ENCODE results near the gene ARHGAP26. TPM values are rescaled to one million over a fixed set of nuclear protein-coding genes. Genes with fewer than 3 reads are reported as not detected.

Gene ARHGAP26
- total RNA-seq, 1 donor from 2014 or later, result 20.0 TPM

- no peak overlapping the region for H3K27ac Mint-ChIP-seq
Observed at GRCh38 chr5:142811866-142812557, 41.8 kb downstream of the ARHGAP26 start.

GRCh38 chr5:142813220-142813619 is 43.0 kb downstream of the ARHGAP26 start:
- H3K27me3 Mint-ChIP-seq (ENCODE audit: insufficient read depth), result no peaks in the 10 kb centered on the region
- intact Hi-C loops (cut with micrococcal nuclease), result no loop called here
- H3K4me3 Mint-ChIP-seq, result no peak overlapping the region
- peaks cover 53% of the 10 kb centered on the region for H3K4me1 Mint-ChIP-seq (ENCODE audit: low read depth)
- no peak overlapping the region for H3K27ac Mint-ChIP-seq
- H3K9me3 Mint-ChIP-seq, result no peaks in the 10 kb centered on the region
- peaks cover 9% of the 10 kb centered on the region for H3K36me3 Mint-ChIP-seq (ENCODE audit: low read depth)
- DNase-seq (ENCODE audit: low spot score), result no peak

More at GRCh38 chr5:142811866-142812557, 41.8 kb downstream of the ARHGAP26 start:
- DNase-seq (ENCODE audit: low spot score), result no peak
- intact Hi-C loops (cut with micrococcal nuclease), result no loop called here
- Mint-ChIP-seq H3K36me3 (ENCODE audit: low read depth) (peaks cover 9% of the 10 kb centered on the region), H3K9me3 (no peaks in the 10 kb centered on the region), H3K4me3 (no peak overlapping the region), H3K27me3 (ENCODE audit: insufficient read depth) (no peaks in the 10 kb centered on the region), H3K4me1 (ENCODE audit: low read depth) (peaks cover 47% of the 10 kb centered on the region)

GRCh38 chr5:142814122-142814521 is 43.9 kb downstream of the ARHGAP26 start:
- no peaks in the 10 kb centered on the region for H3K27me3 Mint-ChIP-seq (ENCODE audit: insufficient read depth)
- no peaks in the 10 kb centered on the region for H3K9me3 Mint-ChIP-seq
- no peak overlapping the region for H3K27ac Mint-ChIP-seq
- H3K4me1 Mint-ChIP-seq (ENCODE audit: low read depth), result peaks cover 54% of the 10 kb centered on the region
- no peak for DNase-seq (ENCODE audit: low spot score)
- H3K4me3 Mint-ChIP-seq, result no peak overlapping the region
- intact Hi-C loops (cut with micrococcal nuclease), result no loop called here
- H3K36me3 Mint-ChIP-seq (ENCODE audit: low read depth), result peaks cover 9% of the 10 kb centered on the region

GRCh38 chr5:142815469-142815868 is 45.3 kb downstream of the ARHGAP26 start:
- Mint-ChIP-seq H3K9me3 (no peaks in the 10 kb centered on the region), H3K27ac (no peak overlapping the region), H3K4me3 (no peak overlapping the region), H3K27me3 (ENCODE audit: insufficient read depth) (no peaks in the 10 kb centered on the region), H3K4me1 (ENCODE audit: low read depth) (peaks cover 53% of the 10 kb centered on the region), H3K36me3 (ENCODE audit: low read depth) (peaks cover 12% of the 10 kb centered on the region)
- intact Hi-C loops (cut with micrococcal nuclease), result no loop called here
- DNase-seq (ENCODE audit: low spot score), result no peak

- peaks cover 58% of the 10 kb centered on the region for H3K4me1 Mint-ChIP-seq (ENCODE audit: low read depth)
- peak overlapping the region; percentile 26 for H3K27ac Mint-ChIP-seq
- peaks cover 12% of the 10 kb centered on the region for H3K36me3 Mint-ChIP-seq (ENCODE audit: low read depth)
- no peaks in the 10 kb centered on the region for H3K9me3 Mint-ChIP-seq
- H3K4me3 Mint-ChIP-seq, result no peak overlapping the region
- intact Hi-C loops (cut with micrococcal nuclease), result loop anchor here (1.0 kb wide), 1 partner anchor 10 kb away; no protein-coding TSS in a partner anchor
- DNase-seq (ENCODE audit: low spot score), result no peak
- H3K27me3 Mint-ChIP-seq (ENCODE audit: insufficient read depth), result no peaks in the 10 kb centered on the region
Observed at GRCh38 chr5:142816531-142817430, 46.6 kb downstream of the ARHGAP26 start.

GRCh38 chr5:142817949-142818431 is 47.8 kb downstream of the ARHGAP26 start:
- Mint-ChIP-seq H3K4me1 (ENCODE audit: low read depth) (peaks cover 64% of the 10 kb centered on the region), H3K36me3 (ENCODE audit: low read depth) (peaks cover 12% of the 10 kb centered on the region), H3K4me3 (no peak overlapping the region), H3K27ac (no peak overlapping the region), H3K27me3 (ENCODE audit: insufficient read depth) (no peaks in the 10 kb centered on the region), H3K9me3 (no peaks in the 10 kb centered on the region)
- intact Hi-C loops (cut with micrococcal nuclease), result loop anchor here (1.0 kb wide), 1 partner anchor 8 kb away; no protein-coding TSS in a partner anchor
- no peak for DNase-seq (ENCODE audit: low spot score)

GRCh38 chr5:142819292-142819691 is 49.1 kb downstream of the ARHGAP26 start:
- intact Hi-C loops (cut with micrococcal nuclease), result no loop called here

GRCh38 chr5:142819825-142820224 is 49.6 kb downstream of the ARHGAP26 start:
- Mint-ChIP-seq H3K4me1 (ENCODE audit: low read depth) (peaks cover 73% of the 10 kb centered on the region), H3K27me3 (ENCODE audit: insufficient read depth) (no peaks in the 10 kb centered on the region), H3K9me3 (no peaks in the 10 kb centered on the region), H3K4me3 (no peak overlapping the region), H3K36me3 (ENCODE audit: low read depth) (peaks cover 6% of the 10 kb centered on the region), H3K27ac (no peak overlapping the region)
- intact Hi-C loops (cut with micrococcal nuclease), result loop anchor here (5.0 to 10.0 kb wide), 6 partner anchors 187 to 1372 kb away; no protein-coding TSS in a partner anchor
- no peak for DNase-seq (ENCODE audit: low spot score)

More at GRCh38 chr5:142819292-142819691, 49.1 kb downstream of the ARHGAP26 start:
- no peak for DNase-seq (ENCODE audit: low spot score)
- H3K27ac Mint-ChIP-seq, result no peak overlapping the region
- peaks cover 8% of the 10 kb centered on the region for H3K36me3 Mint-ChIP-seq (ENCODE audit: low read depth)
- H3K4me1 Mint-ChIP-seq (ENCODE audit: low read depth), result peaks cover 67% of the 10 kb centered on the region
- no peaks in the 10 kb centered on the region for H3K27me3 Mint-ChIP-seq (ENCODE audit: insufficient read depth)
- no peak overlapping the region for H3K4me3 Mint-ChIP-seq
- H3K9me3 Mint-ChIP-seq, result no peaks in the 10 kb centered on the region

GRCh38 chr5:142820447-142820846 is 50.3 kb downstream of the ARHGAP26 start:
- Mint-ChIP-seq H3K27ac (no peak overlapping the region), H3K36me3 (ENCODE audit: low read depth) (peaks cover 6% of the 10 kb centered on the region), H3K4me1 (ENCODE audit: low read depth) (peaks cover 73% of the 10 kb centered on the region), H3K9me3 (no peaks in the 10 kb centered on the region), H3K4me3 (no peak overlapping the region), H3K27me3 (ENCODE audit: insufficient read depth) (no peaks in the 10 kb centered on the region)
- intact Hi-C loops (cut with micrococcal nuclease), result loop anchor here (5.0 to 10.0 kb wide), 6 partner anchors 187 to 1372 kb away; no protein-coding TSS in a partner anchor
- DNase-seq (ENCODE audit: low spot score), result no peak

GRCh38 chr5:142821034-142821732 is 51.0 kb downstream of the ARHGAP26 start:
- Mint-ChIP-seq H3K27me3 (ENCODE audit: insufficient read depth) (no peaks in the 10 kb centered on the region), H3K36me3 (ENCODE audit: low read depth) (peaks cover 6% of the 10 kb centered on the region), H3K27ac (peak overlapping the region; percentile 62), H3K4me1 (ENCODE audit: low read depth) (peaks cover 79% of the 10 kb centered on the region), H3K4me3 (no peak overlapping the region), H3K9me3 (no peaks in the 10 kb centered on the region)
- intact Hi-C loops (cut with micrococcal nuclease), result loop anchor here (5.0 to 10.0 kb wide), 6 partner anchors 186 to 1371 kb away; no protein-coding TSS in a partner anchor
- no peak for DNase-seq (ENCODE audit: low spot score)

GRCh38 chr5:142821733-142822487 is 51.7 kb downstream of the ARHGAP26 start:
- intact Hi-C loops (cut with micrococcal nuclease), result loop anchor here (1.0 to 10.0 kb wide), 11 partner anchors 21 to 1370 kb away; no protein-coding TSS in a partner anchor
- Mint-ChIP-seq H3K4me1 (ENCODE audit: low read depth) (peaks cover 79% of the 10 kb centered on the region), H3K36me3 (ENCODE audit: low read depth) (peaks cover 6% of the 10 kb centered on the region), H3K9me3 (no peaks in the 10 kb centered on the region), H3K27ac (peak overlapping the region; percentile 16), H3K27me3 (ENCODE audit: insufficient read depth) (no peaks in the 10 kb centered on the region), H3K4me3 (no peak overlapping the region)
- no peak for DNase-seq (ENCODE audit: low spot score)

GRCh38 chr5:142823126-142823525 is 52.9 kb downstream of the ARHGAP26 start:
- Mint-ChIP-seq H3K4me1 (ENCODE audit: low read depth) (peaks cover 82% of the 10 kb centered on the region), H3K9me3 (no peaks in the 10 kb centered on the region), H3K36me3 (ENCODE audit: low read depth) (peaks cover 6% of the 10 kb centered on the region), H3K4me3 (no peak overlapping the region), H3K27me3 (ENCODE audit: insufficient read depth) (no peaks in the 10 kb centered on the region), H3K27ac (no peak overlapping the region)
- intact Hi-C loops (cut with micrococcal nuclease), result loop anchor here (5.0 to 10.0 kb wide), 6 partner anchors 184 to 1369 kb away; no protein-coding TSS in a partner anchor
- DNase-seq (ENCODE audit: low spot score), result no peak

Data from activated T-helper 1 cell treated with anti-CD3 and anti-CD28 coated beads, Interleukin-12 subunit alpha, Interleukin-12 subunit beta, Interleukin-2, Interleukin-4 antibody, amounts not matched to agents 30 ng/mL and 10 ng/mL and 1 ng/mL, durations not matched to agents 14 hours and 24 hours and 36 hours (primary cell).